Lower lobe of right lung (tissue), 2 donors: ENCODE measurements around the gene TNFRSF19. TPM values are rescaled to one million over a fixed set of nuclear protein-coding genes. Genes with fewer than 3 reads are reported as not detected.

Experiments used
- ATAC-seq, 2 donors: fragments of 200-7000 bp; cut with Tn5 transposase; one replicate each; pipeline ENCODE4 v1.9.1; 2020 to 2022; ENCODE audit warnings: mild to moderate bottlenecking in 2 of 2, moderate library complexity in 2 of 2
- DNase-seq: peaks from one replicate; pipeline ENCODE4 v3.0.0-alpha.2; 2020
- H3K27ac ChIP-seq: fragments of 200-600 bp; one replicate; pipeline ENCODE4 v1.8.0; 2022
- H3K27me3 ChIP-seq: fragments of 200-600 bp; one replicate; pipeline ENCODE4 v1.8.0; 2022; ENCODE audit warnings: low read depth
- H3K36me3 ChIP-seq: fragments of 200-600 bp; one replicate; pipeline ENCODE4 v1.8.0; 2022; ENCODE audit warnings: mild to moderate bottlenecking
- H3K4me1 ChIP-seq: fragments of 200-600 bp; one replicate; pipeline ENCODE4 v1.8.0; 2022
- H3K4me3 ChIP-seq: fragments of 200-600 bp; one replicate; pipeline ENCODE4 v1.8.0; 2022; ENCODE audit warnings: mild to moderate bottlenecking
- H3K9me3 ChIP-seq: fragments of 200-600 bp; one replicate; pipeline ENCODE4 v1.8.0; 2022
- CTCF ChIP-seq: fragments of 200-600 bp; IDR thresholded peaks from one replicate; pipeline ENCODE4 v1.8.0; 2022; ENCODE audit warnings: antibody characterized with exemption, mild to moderate bottlenecking
- intact Hi-C: fragments of 100-400 bp; cut with DNase I; formaldehyde crosslinking; loops from one replicate; pipeline ENCODE4 v1.11.0; 2022
- total RNA-seq: library from RNA; stranded (reverse); fragmentation: NEBNext Ultra II Directional; extraction: Animal tissue kit (Norgen Biotek cat#: 25700); gene quantifications from one replicate; pipeline ENCODE4 v1.2.1, GENCODE V29; 2021
- donor health status: DM: no; HTN: yes; CAD: no; lungs with severe emphysema.

TNFRSF19 gene
- total RNA-seq, 1 donor from 2014 or later, result 21.1 TPM

DNA sequence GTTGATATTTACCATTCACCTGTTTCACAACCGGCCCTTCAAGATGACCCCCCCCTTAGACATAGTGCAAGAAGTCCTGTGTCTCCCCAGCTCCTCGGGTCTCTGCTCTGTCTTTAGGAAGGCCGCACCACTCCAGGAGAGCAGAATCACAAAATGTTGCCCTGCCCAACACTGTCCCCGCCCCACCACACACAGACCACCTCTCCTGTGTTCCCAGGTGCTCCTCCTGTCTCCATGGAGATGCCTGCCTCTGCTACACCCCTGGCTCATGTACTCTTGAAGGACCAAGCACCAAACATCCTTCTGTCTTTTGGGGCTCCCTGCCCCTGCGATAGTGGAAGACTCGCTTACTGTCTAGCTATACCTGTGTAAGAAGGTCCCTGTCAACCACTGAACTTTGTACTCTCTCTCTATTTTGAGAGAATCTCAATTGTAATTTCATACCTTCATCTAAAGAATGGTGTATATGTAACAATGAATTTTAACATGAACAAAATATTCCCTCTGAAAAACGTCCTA is 9.6 kb upstream of the TNFRSF19 start:
- peaks cover 8% of the 10 kb centered on the region for H3K4me1 ChIP-seq
- ATAC-seq (no peak), DNase-seq (no peak)
- no peak for TF ChIP-seq CTCF
- no peak overlapping the region for H3K27ac ChIP-seq
- no peaks in the 10 kb centered on the region for H3K36me3 ChIP-seq
- intact Hi-C loops, result no loop called here
- H3K4me3 ChIP-seq, result no peak overlapping the region
- H3K27me3 ChIP-seq, result no peaks in the 10 kb centered on the region
- H3K9me3 ChIP-seq, result no peaks in the 10 kb centered on the region

DNA sequence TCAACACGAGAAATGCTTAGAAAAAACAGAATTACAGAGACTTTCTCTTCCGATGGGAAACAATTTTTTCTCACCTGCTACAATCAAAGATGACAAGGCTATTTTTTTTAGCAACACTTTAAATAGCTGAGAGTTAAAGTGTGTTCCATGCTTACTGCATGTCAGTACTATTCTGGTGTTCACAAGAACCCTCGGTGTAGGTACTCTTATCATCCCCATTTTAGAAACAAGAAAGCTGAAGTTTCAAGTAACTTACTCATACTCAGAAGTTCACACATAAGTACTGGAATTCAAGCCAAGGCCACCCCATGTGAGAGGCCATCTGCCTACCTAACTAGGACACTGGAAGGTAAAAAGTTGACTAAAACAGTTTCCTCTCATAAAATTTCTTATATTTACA is 9.0 kb upstream of the TNFRSF19 start:
- no peak for TF ChIP-seq CTCF

GRCh38 chr13:23563085-23563845 is 6.9 kb upstream of the TNFRSF19 start:
- DNase-seq, result no peak
- TF ChIP-seq CTCF, result no peak
- intact Hi-C loops, result no loop called here
- Histone ChIP-seq H3K27ac (no peak overlapping the region), H3K27me3 (no peaks in the 10 kb centered on the region), H3K36me3 (no peaks in the 10 kb centered on the region), H3K9me3 (no peaks in the 10 kb centered on the region), H3K4me1 (peaks cover 8% of the 10 kb centered on the region), H3K4me3 (no peak overlapping the region)
- ATAC-seq, result no peak

More for the DNA sequence above, 9.0 kb upstream of the TNFRSF19 start:
- ATAC-seq, result peak in 1 of 2 donors; percentile 26
- H3K27ac ChIP-seq, result no peak overlapping the region
- H3K4me1 ChIP-seq, result peaks cover 8% of the 10 kb centered on the region
- no peak overlapping the region for H3K4me3 ChIP-seq
- no peaks in the 10 kb centered on the region for H3K9me3 ChIP-seq
- no peaks in the 10 kb centered on the region for H3K36me3 ChIP-seq
- DNase-seq, result no peak
- H3K27me3 ChIP-seq, result no peaks in the 10 kb centered on the region
- intact Hi-C loops, result no loop called here

DNA sequence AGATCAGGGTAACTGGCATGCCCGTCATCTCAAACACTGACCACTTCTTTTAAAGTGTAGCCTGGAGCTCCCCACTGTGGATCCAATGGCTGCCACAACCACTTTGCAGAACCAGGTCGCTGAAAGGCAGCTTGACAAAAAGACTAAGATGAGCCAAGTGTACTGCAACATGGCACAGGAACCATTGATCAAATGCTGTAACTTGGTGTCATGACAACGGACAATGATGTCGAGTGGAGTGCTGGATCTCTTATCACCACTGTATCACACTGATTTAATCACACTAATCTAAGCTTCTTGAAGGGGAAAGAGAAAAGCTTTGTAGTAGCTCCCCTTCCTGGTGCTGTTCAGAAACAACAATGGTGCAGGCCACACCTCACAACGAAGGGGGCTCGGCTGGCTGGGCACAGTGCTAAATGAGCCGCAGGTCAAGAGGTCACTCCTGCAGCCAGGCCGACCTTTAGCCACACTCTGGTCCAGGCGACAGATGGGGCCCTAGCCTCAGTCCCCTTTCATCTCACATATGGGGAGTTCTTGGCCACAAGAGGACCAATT is 2.2 kb upstream of the TNFRSF19 start:
- no peaks in the 10 kb centered on the region for H3K27me3 ChIP-seq
- intact Hi-C loops, result no loop called here
- TF ChIP-seq CTCF, result no peak
- H3K4me1 ChIP-seq, result no peaks in the 10 kb centered on the region
- DNase-seq (no peak), ATAC-seq (peak in 1 of 2 donors; percentile 28)
- H3K36me3 ChIP-seq, result no peaks in the 10 kb centered on the region
- no peak overlapping the region for H3K27ac ChIP-seq
- H3K9me3 ChIP-seq, result no peaks in the 10 kb centered on the region
- H3K4me3 ChIP-seq, result no peak overlapping the region

DNA sequence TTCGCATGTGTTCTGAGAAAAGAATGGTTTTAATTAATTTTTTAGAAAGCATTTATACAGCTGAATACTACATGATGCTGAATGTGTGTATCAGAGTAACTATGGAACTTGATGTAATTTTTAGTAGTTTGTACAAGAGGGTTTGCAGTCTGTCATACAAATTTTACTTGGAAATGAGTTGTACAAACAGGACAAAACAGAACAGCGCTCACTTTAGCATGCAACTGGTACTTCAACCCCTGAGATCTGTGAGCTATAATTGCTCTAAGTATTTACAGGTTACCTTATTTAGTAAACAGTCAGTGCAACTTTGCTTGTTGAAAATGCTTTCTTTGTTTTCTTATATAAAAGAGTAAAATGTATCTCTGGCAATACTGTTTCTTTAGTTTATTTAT is 706 bp downstream of the TNFRSF19 start:
- peak overlapping the region; percentile 40 for H3K27ac ChIP-seq
- H3K4me3 ChIP-seq, result peak overlapping the region; percentile 41
- no peaks in the 10 kb centered on the region for H3K4me1 ChIP-seq
- H3K9me3 ChIP-seq, result no peaks in the 10 kb centered on the region
- TF ChIP-seq CTCF, result no peak
- intact Hi-C loops, result no loop called here
- DNase-seq (no peak), ATAC-seq (peak in 1 of 2 donors; percentile 36)
- no peaks in the 10 kb centered on the region for H3K36me3 ChIP-seq
- H3K27me3 ChIP-seq, result no peaks in the 10 kb centered on the region
